ENCODE results near the gene PLIN4. TPM values are rescaled to one million over a fixed set of nuclear protein-coding genes. Genes with fewer than 3 reads are reported as not detected.

The PLIN4 gene
- total and polyA plus RNA-seq, 9 of the 15 experiments (the other 6 are each of a cell fraction or from before 2014, with no cell fraction given) = 0.04 to 0.16 (median 0.07) TPM; not detected in 3

DNA sequence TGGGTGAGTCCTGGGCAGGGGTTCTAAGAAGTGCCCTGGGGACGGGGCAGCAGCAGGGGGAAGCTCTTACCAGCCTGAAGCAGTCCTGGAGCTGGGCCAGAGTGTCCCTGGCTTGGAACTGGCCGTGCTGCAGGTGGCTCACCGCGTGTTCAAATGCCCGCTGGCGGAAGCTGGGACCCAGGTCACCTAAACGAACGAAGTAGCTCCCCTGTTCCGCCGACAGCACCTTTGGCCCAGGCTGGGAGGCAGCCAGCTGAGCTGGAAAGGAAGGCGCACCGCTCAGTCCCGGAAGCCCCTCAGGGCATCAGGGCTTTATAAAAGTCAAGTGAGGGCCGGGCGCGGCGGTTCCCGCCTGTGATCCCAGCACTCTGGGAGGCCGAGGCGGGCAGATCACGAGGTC lies 9.6 kb downstream of the PLIN4 start:
- no peak overlapping the region for H3K27ac ChIP-seq (ENCODE audit: extremely low read depth, low read depth, low read length)
- no peak overlapping the region for H3K4me3 ChIP-seq
- no peak overlapping the region for H2AFZ ChIP-seq (ENCODE audit: low read depth, low read length)
- peaks cover 5% of the 10 kb centered on the region; the same call in 1 of the 2 replicates for H4K20me1 ChIP-seq (replicated peaks; ENCODE audit: control insufficient read depth, insufficient read depth, low read length)
- no peak overlapping the region for H3K9ac ChIP-seq (ENCODE audit: insufficient read depth in 1 of 2, low read depth in 2 of 2, low read length in 2 of 2)
- FAIRE-seq = no peak
- peaks cover 0 to 58% of the 10 kb centered on the region in 2 experiments; a peak in 2 of 5 replicates for H3K4me1 ChIP-seq (replicated peaks in 1 of 2; ENCODE audit: control insufficient read depth in 2 of 2, insufficient read depth in 2 of 2, low read length in 2 of 2)
- in situ Hi-C loops (cut with MboI) = no loop called here
- 77% methylated on average over 20 of the region's 21 CpGs for WGBS (ENCODE audit: insufficient coverage, low coverage, missing lambda C conversion rate)
- intact Hi-C loops (cut with micrococcal nuclease) = no loop called here
- BruUV-seq (replicated peaks) = no TSS peak
- peaks cover 3% of the 10 kb centered on the region for H3K9me1 ChIP-seq (ENCODE audit: control insufficient read depth, insufficient read depth, low read length)
- H3K79me2 ChIP-seq (ENCODE audit: control insufficient read depth, insufficient read depth, low read length) = no peaks in the 10 kb centered on the region
- ATAC-seq = no peak
- TF ChIP-seq ZBTB11 (CRISPR knock-in tag; IDR thresholded peaks at IDR 0.05) = no peak
- TF ChIP-seq ZNF586 (CRISPR knock-in tag; conservative IDR thresholded peaks at IDR 0.05) = no peak
- no peak for TF ChIP-seq IRF2 (CRISPR knock-in tag; IDR thresholded peaks at IDR 0.05)
- TF ChIP-seq MAFF (IDR thresholded peaks at IDR 0.05; ENCODE audit: low read length) = no peak
- TF ChIP-seq XRCC4 (IDR thresholded peaks at IDR 0.05; ENCODE audit: extremely low read depth, insufficient read depth, insufficient read length) = no peak
- TF ChIP-seq SNIP1 (IDR thresholded peaks at IDR 0.05; ENCODE audit: low read depth) = no peak
- no peak for TF ChIP-seq FOSL1 (tag; conservative IDR thresholded peaks at IDR 0.05)
- TF ChIP-seq ZNF24 (IDR thresholded peaks at IDR 0.05) = no peak
- TF ChIP-seq ATF1 (CRISPR knock-in tag; IDR thresholded peaks at IDR 0.05) = no peak
- no peak for TF ChIP-seq ATF1 (tag; IDR thresholded peaks at IDR 0.05)
- TF ChIP-seq ZNF431 (CRISPR knock-in tag; IDR thresholded peaks at IDR 0.05) = no peak
- TF ChIP-seq PHF21A (IDR thresholded peaks at IDR 0.05; ENCODE audit: borderline replicate concordance, low read depth) = no peak
- TF ChIP-seq TRIM28 (IDR thresholded peaks at IDR 0.05) = no peak
- TF ChIP-seq BCOR (IDR thresholded peaks at IDR 0.05) = no peak
- no peak for TF ChIP-seq MXI1 (IDR thresholded peaks at IDR 0.05; ENCODE audit: low read depth, low read length)
- TF ChIP-seq FOXJ2 (tag; IDR thresholded peaks at IDR 0.05) = no peak
- TF ChIP-seq ZFP1 (CRISPR knock-in tag; IDR thresholded peaks at IDR 0.05) = no peak
- no peak for TF ChIP-seq KLF6 (CRISPR knock-in tag; IDR thresholded peaks at IDR 0.05; ENCODE audit: borderline replicate concordance)
- no peak for TF ChIP-seq POLR3G (IDR thresholded peaks at IDR 0.05; ENCODE audit: extremely low read depth, insufficient read length, insufficient replicate concordance)
- TF ChIP-seq CC2D1A (IDR thresholded peaks at IDR 0.05) = no peak
- TF ChIP-seq SETDB1 (IDR thresholded peaks at IDR 0.05; ENCODE audit: low read length) = no peak
- H3K9me3 ChIP-seq (replicated peaks; ENCODE audit: control insufficient read depth, insufficient read depth, low read depth, low read length) = no peaks in the 10 kb centered on the region
- DNase-seq (ENCODE audit: extremely low read depth in 1 of 4, low spot score in 3 of 4) = no peak
- ChIA-PET POLR2A (interaction anchor here (0.6 to 1.5 kb wide), 3 partner anchors 10 to 147 kb away, joined by 3 to 4 read pairs (median 4); partner anchors contain the start of gene PLIN4), CTCF (ENCODE audit: low intra/inter-chr PET ratio) (no interaction called here)
- peaks cover 20 to 33% of the 10 kb centered on the region in 2 experiments; a peak in 4 of 5 replicates for H3K27me3 ChIP-seq (ENCODE audit: control insufficient read depth in 2 of 2, insufficient read depth in 2 of 2, low read length in 2 of 2)
- 0 out of 3 replicates have a peak, but pooled peaks cover 7% of the 10 kb centered on the region for H3K36me3 ChIP-seq (ENCODE audit: control insufficient read depth, insufficient read depth, low read length)
- no peak overlapping the region for H3K4me2 ChIP-seq (ENCODE audit: insufficient read depth, low read length)

Data from K562 (cell line).